Endodermal cell (in vitro differentiated cells): ENCODE results near the gene EFCAB6. TPM values are rescaled to one million over a fixed set of nuclear protein-coding genes. Genes with fewer than 3 reads are reported as not detected.
"Not testable (repeated sequence)": the region's sequence is repeated elsewhere in the genome, so short reads cannot be mapped to it uniquely, and the experiment has no call there.

ENCODE experiments used
- DNase-seq: peaks from one replicate; pipeline ENCODE4 v3.0.0-alpha.2; 2017
- H3K27ac ChIP-seq: 2 replicates; pipeline ENCODE4 v1.5.1; 2013; ENCODE audit warnings: mild to moderate bottlenecking, low read depth, low read length, moderate library complexity
- H3K27me3 ChIP-seq: 2 replicates; pipeline ENCODE4 v1.6.1; 2013; ENCODE audit warnings: mild to moderate bottlenecking, low read length, moderate library complexity; ENCODE audit not compliant: insufficient read depth, control insufficient read depth, poor library complexity, severe bottlenecking
- H3K36me3 ChIP-seq: 2 replicates; pipeline ENCODE4 v1.7.0; 2013; ENCODE audit warnings: mild to moderate bottlenecking, low read length, moderate library complexity; ENCODE audit not compliant: control insufficient read depth, insufficient read depth
- H3K4me1 ChIP-seq: one replicate; pipeline ENCODE4 v1.7.0; 2013; ENCODE audit warnings: low read length; ENCODE audit not compliant: control insufficient read depth, insufficient read depth
- H3K4me3 ChIP-seq: 2 replicates; pipeline ENCODE4 v1.5.1; 2013; ENCODE audit warnings: mild to moderate bottlenecking, low read length, moderate library complexity
- H3K9ac ChIP-seq: 2 replicates; pipeline ENCODE4 v1.6.1; 2013; ENCODE audit warnings: mild to moderate bottlenecking, low read length, moderate library complexity; ENCODE audit not compliant: poor library complexity, severe bottlenecking; ENCODE audit errors: extremely low read depth
- H3K9me3 ChIP-seq: 2 replicates; pipeline ENCODE4 v1.6.1; 2013; ENCODE audit warnings: mild to moderate bottlenecking, low read length, moderate library complexity; ENCODE audit not compliant: control insufficient read depth
- H3K27ac Mint-ChIP-seq: 2 replicates; pipeline ENCODE4 v1.8.0; 2020; ENCODE audit warnings: mixed read lengths
- H3K27me3 Mint-ChIP-seq: 2 replicates; pipeline ENCODE4 v1.8.0; 2021; ENCODE audit warnings: mild to moderate bottlenecking, mixed read lengths; ENCODE audit not compliant: insufficient read depth
- H3K36me3 Mint-ChIP-seq: 2 replicates; pipeline ENCODE4 v1.8.0; 2020; ENCODE audit warnings: low read depth, mixed read lengths
- H3K4me1 Mint-ChIP-seq: 2 replicates; pipeline ENCODE4 v1.8.0; 2020; ENCODE audit warnings: mixed read lengths
- H3K4me3 Mint-ChIP-seq: 2 replicates; pipeline ENCODE4 v1.8.0; 2020; ENCODE audit warnings: mild to moderate bottlenecking, moderate library complexity, mixed read lengths
- H3K9me3 Mint-ChIP-seq: 2 replicates; pipeline ENCODE4 v1.8.0; 2020; ENCODE audit warnings: mild to moderate bottlenecking, mixed read lengths
- CTCF ChIP-seq: fragments of 200-600 bp; sonication (generic); conservative IDR thresholded peaks from 2 replicates; pipeline ENCODE4 v1.5.0; 2021; ENCODE audit warnings: antibody characterized with exemption, mild to moderate bottlenecking
- WGBS, 2 experiments: methylation state at CpG; one replicate each; pipeline versions ENCODE4 v1.1.5 to v1.1.7; 2013; ENCODE audit warnings: missing lambda C conversion rate in 2 of 2, mixed read lengths in 1 of 2; ENCODE audit not compliant: insufficient coverage in 1 of 2, insufficient read length in 1 of 2; 5-methylcytosine and 5-hydroxymethylcytosine counted together
- total RNA-seq, 2 donors: library from RNA; stranded (reverse); fragmentation: NEBNext Ultra II Directional in 1 of 2; extraction: Animal tissue kit (Norgen Biotek cat#: 25700) in 1 of 2; gene quantifications; 2 replicates in 1 of 2; 3 replicates in 1 of 2; pipeline ENCODE4 v1.2.1, GENCODE V29; 2021

Gene EFCAB6
- total RNA-seq, 2 donors from 2014 or later = 1.8 to 2.0 TPM

GRCh38 chr22:43667656-43668055 is 144.4 kb downstream of the EFCAB6 start:
- H3K9me3 ChIP-seq = no peaks in the 10 kb centered on the region
- H3K27me3 ChIP-seq = no peaks in the 10 kb centered on the region
- no peak overlapping the region for H3K4me3 ChIP-seq
- H3K27ac ChIP-seq = no peak overlapping the region
- H3K27me3 Mint-ChIP-seq = no peaks in the 10 kb centered on the region
- H3K4me1 ChIP-seq = no peaks in the 10 kb centered on the region
- H3K9ac ChIP-seq = no peak overlapping the region
- no peaks in the 10 kb centered on the region for H3K4me1 Mint-ChIP-seq
- H3K27ac Mint-ChIP-seq = no peak overlapping the region
- DNase-seq = no peak
- no peaks in the 10 kb centered on the region for H3K36me3 Mint-ChIP-seq
- no peaks in the 10 kb centered on the region for H3K36me3 ChIP-seq
- H3K9me3 Mint-ChIP-seq = no peaks in the 10 kb centered on the region
- no peak overlapping the region for H3K4me3 Mint-ChIP-seq
- no peak for TF ChIP-seq CTCF
- 91 to 92% methylated on average over 8 of the region's 8 CpGs for WGBS, 2 experiments

GRCh38 chr22:43666457-43666856 is 145.6 kb downstream of the EFCAB6 start:
- Histone ChIP-seq H3K9ac (no peak overlapping the region), H3K9me3 (no peaks in the 10 kb centered on the region), H3K27ac (no peak overlapping the region), H3K4me1 (no peaks in the 10 kb centered on the region), H3K4me3 (no peak overlapping the region), H3K27me3 (no peaks in the 10 kb centered on the region), H3K36me3 (no peaks in the 10 kb centered on the region)
- H3K4me1 Mint-ChIP-seq = no peaks in the 10 kb centered on the region
- no peak for TF ChIP-seq CTCF
- no peaks in the 10 kb centered on the region for H3K9me3 Mint-ChIP-seq
- no peak overlapping the region for H3K27ac Mint-ChIP-seq
- no peaks in the 10 kb centered on the region for H3K27me3 Mint-ChIP-seq
- DNase-seq = no peak
- H3K36me3 Mint-ChIP-seq = no peaks in the 10 kb centered on the region
- 83 to 98% methylated on average over 4 to 5 of the region's 5 CpGs for WGBS, 2 experiments
- H3K4me3 Mint-ChIP-seq = no peak overlapping the region

- Histone ChIP-seq H3K9ac (no peak overlapping the region), H3K27me3 (no peaks in the 10 kb centered on the region), H3K4me3 (no peak overlapping the region), H3K36me3 (no peaks in the 10 kb centered on the region), H3K4me1 (no peaks in the 10 kb centered on the region), H3K9me3 (no peaks in the 10 kb centered on the region), H3K27ac (no peak overlapping the region)
- WGBS, 2 experiments = 20 to 31% methylated on average over 8 to 9 of the region's 9 CpGs
- TF ChIP-seq CTCF = no peak
- Mint-ChIP-seq H3K27me3 (no peaks in the 10 kb centered on the region), H3K4me1 (peaks cover 13% of the 10 kb centered on the region), H3K27ac (no peak overlapping the region), H3K36me3 (no peaks in the 10 kb centered on the region), H3K4me3 (no peak overlapping the region), H3K9me3 (no peaks in the 10 kb centered on the region)
- peak; percentile 77 for DNase-seq
Measured at GRCh38 chr22:43658823-43659222, 153.3 kb downstream of the EFCAB6 start.

- H3K4me1 ChIP-seq, H3K9ac ChIP-seq, H3K27ac Mint-ChIP-seq, H3K36me3 ChIP-seq, H3K4me3 ChIP-seq, H3K27me3 ChIP-seq, DNase-seq, H3K4me3 Mint-ChIP-seq, H3K36me3 Mint-ChIP-seq, H3K27me3 Mint-ChIP-seq, H3K27ac ChIP-seq: not testable (repeated sequence)
- H3K9me3 ChIP-seq = peaks cover 17% of the 10 kb centered on the region
- peaks cover 13% of the 10 kb centered on the region for H3K4me1 Mint-ChIP-seq
- peaks cover 14% of the 10 kb centered on the region for H3K9me3 Mint-ChIP-seq
- WGBS, 2 experiments = 95 to 97% methylated on average over 4 to 6 of the region's 6 CpGs
Measured at GRCh38 chr22:43656581-43656980, 155.5 kb downstream of the EFCAB6 start.
